IMR-90 (cell line): ENCODE data around the gene PAM. TPM values are rescaled to one million over a fixed set of nuclear protein-coding genes. Genes with fewer than 3 reads are reported as not detected.

Experiments
- ATAC-seq: fragments of 200-7000 bp; cut with Tn5 transposase; 2 replicates; pipeline ENCODE4 v1.9.1; 2020; ENCODE audit warnings: low read depth, mild to moderate bottlenecking, moderate library complexity
- BruUV-seq: library from RNA; stranded (reverse); fragments of 400-500 nt; replicated peaks from 2 replicates; lab custom pipeline; 2021; lab: Mats Ljungman, UMichigan
- CTCF ChIA-PET: fragments of 300-600 bp; formaldehyde crosslinking; extraction: SDS; loops from one replicate; lab custom pipeline; 2021; ENCODE audit warnings: antibody characterized with exemption; lab: Yijun Ruan, JAX
- POLR2A ChIA-PET: fragments of 300-600 bp; sonication (Branson Sonifier 250); formaldehyde crosslinking; loops from one replicate; lab custom pipeline; 2022; ENCODE audit warnings: antibody characterized with exemption; ENCODE audit not compliant: unreplicated experiment; lab: Charles Lee
- DNase-seq: peaks from one replicate; pipeline ENCODE4 v3.0.0; 2013
- H2AFZ ChIP-seq: replicated peaks from 2 replicates; pipeline ENCODE3; 2013; ENCODE audit warnings: low read length, mild to moderate bottlenecking; ENCODE audit not compliant: poor library complexity
- H2AK5ac ChIP-seq: 2 replicates; pipeline ENCODE4 v1.6.1; 2013; ENCODE audit warnings: low read depth, low read length, inconsistent platforms
- H2AK9ac ChIP-seq: replicated peaks from 2 replicates; pipeline ENCODE3; 2013; ENCODE audit warnings: mild to moderate bottlenecking, low read depth, low read length, moderate library complexity; ENCODE audit not compliant: poor library complexity
- H2BK120ac ChIP-seq: 2 replicates; pipeline ENCODE4 v1.6.1; 2013; ENCODE audit warnings: low read depth, low read length, inconsistent platforms
- H2BK15ac ChIP-seq: 3 replicates; pipeline ENCODE4 v1.6.1; 2013; ENCODE audit warnings: low read depth, low read length, inconsistent platforms
- H2BK20ac ChIP-seq: 2 replicates; pipeline ENCODE4 v1.6.1; 2013; ENCODE audit warnings: low read depth, mild to moderate bottlenecking, inconsistent platforms, low read length, moderate library complexity
- H2BK5ac ChIP-seq: 2 replicates; pipeline ENCODE4 v1.6.1; 2013; ENCODE audit warnings: mild to moderate bottlenecking, low read depth, low read length, inconsistent platforms; ENCODE audit not compliant: poor library complexity, severe bottlenecking
- H3K14ac ChIP-seq: replicated peaks from 2 replicates; pipeline ENCODE4 v1.6.1; 2013; ENCODE audit warnings: low read depth, low read length, inconsistent platforms
- H3K18ac ChIP-seq: 2 replicates; pipeline ENCODE4 v1.6.1; 2013; ENCODE audit warnings: low read depth, low read length, control low read depth
- H3K23ac ChIP-seq: 2 replicates; pipeline ENCODE4 v1.6.1; 2013; ENCODE audit warnings: low read depth, low read length, inconsistent platforms
- H3K27ac ChIP-seq: 2 replicates; pipeline ENCODE4 v1.5.1; 2013; ENCODE audit warnings: mild to moderate bottlenecking, control low read depth, low read length; ENCODE audit not compliant: insufficient read depth
- H3K27me3 ChIP-seq: 2 replicates; pipeline ENCODE4 v1.6.1; 2013; ENCODE audit warnings: low read length; ENCODE audit not compliant: control insufficient read depth, insufficient read depth
- H3K36me3 ChIP-seq: 2 replicates; pipeline ENCODE4 v1.6.1; 2013; ENCODE audit warnings: low read length, mixed read lengths; ENCODE audit not compliant: control insufficient read depth, insufficient read depth
- H3K4ac ChIP-seq: 2 replicates; pipeline ENCODE4 v1.6.1; 2013; ENCODE audit warnings: low read depth, low read length, inconsistent platforms
- H3K4me1 ChIP-seq: 2 replicates; pipeline ENCODE4 v1.6.1; 2013; ENCODE audit warnings: low read length, mixed read lengths; ENCODE audit not compliant: control insufficient read depth, insufficient read depth
- H3K4me2 ChIP-seq: 2 replicates; pipeline ENCODE4 v1.6.1; 2013; ENCODE audit warnings: low read depth, mild to moderate bottlenecking, control low read depth, low read length, moderate library complexity
- H3K4me3 ChIP-seq: 2 replicates; pipeline ENCODE4 v1.5.1; 2013; ENCODE audit warnings: low read depth, mild to moderate bottlenecking, control low read depth, low read length, moderate library complexity; ENCODE audit not compliant: insufficient read depth
- H3K56ac ChIP-seq: 2 replicates; pipeline ENCODE4 v1.6.1; 2013; ENCODE audit warnings: low read length, inconsistent platforms; ENCODE audit not compliant: insufficient read depth; ENCODE audit errors: extremely low read depth
- H3K79me1 ChIP-seq, 2 experiments: 2 replicates each; pipeline ENCODE4 v1.6.1; 2013; ENCODE audit warnings: low read length in 2 of 2, inconsistent platforms in 1 of 2, low read depth in 1 of 2
- H3K9ac ChIP-seq: 2 replicates; pipeline ENCODE4 v1.6.1; 2013; ENCODE audit warnings: low read depth, low read length, control low read depth
- H3K9me1 ChIP-seq: 2 replicates; pipeline ENCODE4 v1.6.1; 2013; ENCODE audit warnings: low read length, inconsistent platforms; ENCODE audit not compliant: insufficient read depth
- H3K9me3 ChIP-seq: 2 replicates; pipeline ENCODE4 v1.6.1; 2013; ENCODE audit warnings: low read length; ENCODE audit not compliant: control insufficient read depth, insufficient read depth
- H4K20me1 ChIP-seq: 2 replicates; pipeline ENCODE4 v1.6.1; 2013; ENCODE audit warnings: low read length, inconsistent platforms; ENCODE audit not compliant: insufficient read depth
- H4K5ac ChIP-seq: 2 replicates; pipeline ENCODE4 v1.6.1; 2013; ENCODE audit warnings: mild to moderate bottlenecking, low read depth, low read length, control low read depth
- H4K8ac ChIP-seq, 2 experiments: 2 replicates each; pipeline ENCODE4 v1.6.1; 2013; ENCODE audit warnings: low read depth in 2 of 2, low read length in 2 of 2, control low read depth in 1 of 2, inconsistent platforms in 1 of 2
- H4K91ac ChIP-seq: 2 replicates; pipeline ENCODE4 v1.6.1; 2013; ENCODE audit warnings: low read depth, low read length, inconsistent platforms; ENCODE audit not compliant: insufficient read depth
- CEBPB ChIP-seq: IDR thresholded peaks from 2 replicates; pipeline ENCODE4 v1.6.1; 2012; ENCODE audit warnings: low read depth, low read length, improper control_type of control experiment
- CTCF ChIP-seq: conservative IDR thresholded peaks from 2 replicates; pipeline ENCODE4 v1.5.1; 2012; ENCODE audit warnings: mild to moderate bottlenecking, low read depth, low read length, improper control_type of control experiment
- WGBS, 2 experiments: methylation state at CpG; one replicate each; pipeline versions ENCODE4 v1.1.5 to v1.1.7; 2013; ENCODE audit warnings: missing lambda C conversion rate in 2 of 2; ENCODE audit not compliant: insufficient read length in 1 of 2; ENCODE audit errors: extremely low coverage in 2 of 2; 5-methylcytosine and 5-hydroxymethylcytosine counted together
- dilution Hi-C: fragments of 300-500 bp; cut with HindIII; formaldehyde crosslinking; loops from one replicate; pipeline ENCODE4 v1.14.3; 2018; ENCODE audit warnings: low sequenced_read_pairs; ENCODE audit not compliant: unreplicated experiment
- in situ Hi-C: fragments of 300-500 bp; cut with MboI; formaldehyde crosslinking; loops from 3 replicates; pipeline ENCODE4 v1.14.3; 2019; ENCODE audit warnings: low sequenced_read_pairs, inconsistent platforms, mixed read lengths
- intact Hi-C: fragments of 100-400 bp; cut with micrococcal nuclease; formaldehyde crosslinking; loops from 2 replicates; pipeline ENCODE4 v1.10.0; 2022
- polyA plus RNA-seq, 3 experiments: library from polyadenylated mRNA; depleted of rRNA; stranded (reverse); fragments of >200 nt; gene quantifications; 2 replicates each; pipeline ENCODE4 v1.2.3, GENCODE V29; 2012; ENCODE audit warnings: low replicate concordance in 1 of 3
- total RNA-seq: library from RNA; depleted of rRNA; stranded (reverse); fragments of >200 nt; gene quantifications from 2 replicates; pipeline ENCODE4 v1.2.3, GENCODE V29; 2012

The PAM gene
- total and polyA plus RNA-seq, 2 of the 4 experiments (the other 2 are of a cell fraction), result 115 to 179 TPM

DNA sequence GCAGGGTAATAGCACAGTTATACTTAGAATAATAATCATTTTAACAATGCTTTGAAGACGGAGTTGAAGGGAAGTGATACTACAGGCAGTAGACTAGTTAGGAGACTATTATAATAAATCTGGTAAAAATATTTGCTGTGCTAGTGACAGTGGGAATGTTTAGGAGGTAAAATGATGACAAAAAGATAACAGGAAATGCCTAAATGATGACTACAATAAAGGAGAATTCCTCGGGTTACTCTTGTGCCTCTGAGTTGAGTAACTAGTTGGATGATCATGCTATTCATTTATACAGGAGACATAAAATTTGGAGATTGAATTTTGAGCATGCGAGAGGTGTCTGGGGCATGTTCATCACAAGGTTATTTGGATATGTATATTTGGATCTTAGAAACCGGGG is 32.2 kb upstream of the PAM start:
- H4K8ac ChIP-seq, result peak overlapping the region; percentile 67 to 72; a peak in 2 of 4 replicates
- ATAC-seq (peak; percentile 61), DNase-seq (peak; percentile 56)

More for the DNA sequence above, 32.2 kb upstream of the PAM start:
- in situ Hi-C loops, result no loop called here
- no peaks in the 10 kb centered on the region for H3K27me3 ChIP-seq
- intact Hi-C loops, result no loop called here
- no TSS peak for BruUV-seq
- no peaks in the 10 kb centered on the region for H4K20me1 ChIP-seq
- no peak overlapping the region; the same call in 1 of the 2 replicates for H3K23ac ChIP-seq
- peak overlapping the region; percentile 86 for H2BK120ac ChIP-seq
- no peaks in the 10 kb centered on the region for H3K79me1 ChIP-seq
- peaks cover 13% of the 10 kb centered on the region for H3K4me1 ChIP-seq
- H2BK20ac ChIP-seq, result peak overlapping the region; percentile 97
- dilution Hi-C loops, result no loop called here
- H4K91ac ChIP-seq, result peak overlapping the region; percentile 82
- H3K27ac ChIP-seq, result no peak overlapping the region
- H2AFZ ChIP-seq, result no peak overlapping the region
- H3K36me3 ChIP-seq, result no peaks in the 10 kb centered on the region
- no peak overlapping the region; the same call in 1 of the 2 replicates for H3K56ac ChIP-seq
- peak; percentile 59; the same call in 1 of the 2 replicates for TF ChIP-seq CEBPB
- no peak for TF ChIP-seq CTCF
- WGBS, 2 experiments, result 83% methylated on average over 1 of the region's 4 CpGs; no CpG with 5 or more reads in 1 of the 2 experiments
- H3K9me3 ChIP-seq, result 0 out of 2 replicates have a peak, but pooled peaks cover 4% of the 10 kb centered on the region
- no peak overlapping the region for H3K9ac ChIP-seq
- no peak overlapping the region for H2AK5ac ChIP-seq
- no peak overlapping the region for H3K4me3 ChIP-seq
- H2BK15ac ChIP-seq, result peak overlapping the region; percentile 91; the same call in 1 of the 3 replicates
- CTCF ChIA-PET, result no interaction called here
- no peak overlapping the region; the same call in 1 of the 2 replicates for H4K5ac ChIP-seq
- H3K14ac ChIP-seq, result peak overlapping the region; percentile 53; the same call in 1 of the 2 replicates
- peak overlapping the region; percentile 82; the same call in 1 of the 2 replicates for H3K4ac ChIP-seq
- peak overlapping the region; percentile 81 for H2BK5ac ChIP-seq
- POLR2A ChIA-PET, result no interaction called here
- H3K18ac ChIP-seq, result peak overlapping the region; percentile 99; the same call in 1 of the 2 replicates
- 0 out of 2 replicates have a peak, but pooled peaks cover 5% of the 10 kb centered on the region for H3K9me1 ChIP-seq
- no peak overlapping the region for H2AK9ac ChIP-seq
- H3K4me2 ChIP-seq, result peak overlapping the region; percentile 43; the same call in 1 of the 2 replicates
